Measurements from ENCODE around the gene GJB3.
"Not testable (repeated sequence)": the region's sequence is repeated elsewhere in the genome, so short reads cannot be mapped to it uniquely, and the experiment has no call there.

The GJB3 gene

DNA sequence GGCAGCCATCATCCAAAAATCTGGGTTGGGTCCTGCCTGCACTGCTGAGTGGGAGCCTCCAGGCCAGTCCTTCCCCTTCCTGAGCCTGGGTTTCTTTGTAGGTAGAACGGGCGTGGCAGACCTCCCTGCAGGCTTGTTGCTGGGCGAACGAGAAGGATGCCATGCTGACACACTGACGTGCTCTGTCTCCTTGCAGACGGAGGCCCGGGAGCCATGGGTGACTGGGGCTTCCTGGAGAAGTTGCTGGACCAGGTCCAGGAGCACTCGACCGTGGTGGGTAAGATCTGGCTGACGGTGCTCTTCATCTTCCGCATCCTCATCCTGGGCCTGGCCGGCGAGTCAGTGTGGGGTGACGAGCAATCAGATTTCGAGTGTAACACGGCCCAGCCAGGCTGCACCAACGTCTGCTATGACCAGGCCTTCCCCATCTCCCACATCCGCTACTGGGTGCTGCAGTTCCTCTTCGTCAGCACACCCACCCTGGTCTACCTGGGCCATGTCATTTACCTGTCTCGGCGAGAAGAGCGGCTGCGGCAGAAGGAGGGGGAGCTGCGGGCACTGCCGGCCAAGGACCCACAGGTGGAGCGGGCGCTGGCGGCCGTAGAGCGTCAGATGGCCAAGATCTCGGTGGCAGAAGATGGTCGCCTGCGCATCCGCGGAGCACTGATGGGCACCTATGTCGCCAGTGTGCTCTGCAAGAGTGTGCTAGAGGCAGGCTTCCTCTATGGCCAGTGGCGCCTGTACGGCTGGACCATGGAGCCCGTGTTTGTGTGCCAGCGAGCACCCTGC, 13.2 kb downstream of the GJB3 start:
- no peak overlapping the region for H3K4me3 ChIP-seq
- no peaks in the 10 kb centered on the region for H3K36me3 ChIP-seq (ENCODE audit: insufficient read depth, low read length)
- TF ChIP-seq EZH2 (IDR thresholded peaks at IDR 0.05) (no peak), FOXP2 (optimal IDR thresholded peaks at IDR 0.05; ENCODE audit: control extremely low read depth, extremely low read length, insufficient read depth) (no peak), POLR2AphosphoS5 (IDR thresholded peaks at IDR 0.05; ENCODE audit: borderline replicate concordance, low read depth, low read length) (no peak)
- DNase-seq (ENCODE audit: low read depth, low spot score): no peak
- H3K9me3 ChIP-seq (ENCODE audit: low read depth, low read length): no peaks in the 10 kb centered on the region
- H3K27ac ChIP-seq: no peak overlapping the region
- no peak overlapping the region for H3K9ac ChIP-seq (ENCODE audit: insufficient read length)

- no peak for DNase-seq (ENCODE audit: low read depth, low spot score)
- Histone ChIP-seq H3K27ac (no peak overlapping the region), H3K4me3 (no peak overlapping the region), H3K9ac (ENCODE audit: insufficient read length) (no peak overlapping the region), H3K9me3 (ENCODE audit: low read depth, low read length) (no peaks in the 10 kb centered on the region), H3K36me3 (ENCODE audit: insufficient read depth, low read length) (no peaks in the 10 kb centered on the region)
- TF ChIP-seq POLR2AphosphoS5 (IDR thresholded peaks at IDR 0.05; ENCODE audit: borderline replicate concordance, low read depth, low read length): no peak
- TF ChIP-seq FOXP2 (optimal IDR thresholded peaks at IDR 0.05; ENCODE audit: control extremely low read depth, extremely low read length, insufficient read depth): no peak
- TF ChIP-seq EZH2 (IDR thresholded peaks at IDR 0.05): no peak
Observed at GRCh38 chr1:34794790-34795180, 13.8 kb downstream of the GJB3 start.

GRCh38 chr1:34795916-34796315, 14.9 kb downstream of the GJB3 start:
- TF ChIP-seq FOXP2 (optimal IDR thresholded peaks at IDR 0.05; ENCODE audit: control extremely low read depth, extremely low read length, insufficient read depth): no peak
- Histone ChIP-seq H3K9me3 (ENCODE audit: low read depth, low read length) (no peaks in the 10 kb centered on the region), H3K4me3 (no peak overlapping the region), H3K9ac (ENCODE audit: insufficient read length) (no peak overlapping the region), H3K27ac (no peak overlapping the region), H3K36me3 (ENCODE audit: insufficient read depth, low read length) (no peaks in the 10 kb centered on the region)
- no peak for DNase-seq (ENCODE audit: low read depth, low spot score)

GRCh38 chr1:34796990-34797389, 16.0 kb downstream of the GJB3 start:
- TF ChIP-seq POLR2AphosphoS5 (IDR thresholded peaks at IDR 0.05; ENCODE audit: borderline replicate concordance, low read depth, low read length) (no peak), EZH2 (IDR thresholded peaks at IDR 0.05) (no peak), FOXP2 (optimal IDR thresholded peaks at IDR 0.05; ENCODE audit: control extremely low read depth, extremely low read length, insufficient read depth) (no peak)
- no peaks in the 10 kb centered on the region for H3K9me3 ChIP-seq (ENCODE audit: low read depth, low read length)
- no peak for DNase-seq (ENCODE audit: low read depth, low spot score)
- no peaks in the 10 kb centered on the region for H3K36me3 ChIP-seq (ENCODE audit: insufficient read depth, low read length)
- H3K27ac ChIP-seq: no peak overlapping the region
- no peak overlapping the region for H3K9ac ChIP-seq (ENCODE audit: insufficient read length)
- H3K4me3 ChIP-seq: no peak overlapping the region

GRCh38 chr1:34800214-34800613, 19.2 kb downstream of the GJB3 start:
- Histone ChIP-seq H3K9me3 (ENCODE audit: low read depth, low read length) (no peaks in the 10 kb centered on the region), H3K27ac (no peak overlapping the region)
- TF ChIP-seq FOXP2 (optimal IDR thresholded peaks at IDR 0.05; ENCODE audit: control extremely low read depth, extremely low read length, insufficient read depth) (no peak), EZH2 (IDR thresholded peaks at IDR 0.05) (no peak), POLR2AphosphoS5 (IDR thresholded peaks at IDR 0.05; ENCODE audit: borderline replicate concordance, low read depth, low read length) (no peak)

DNA sequence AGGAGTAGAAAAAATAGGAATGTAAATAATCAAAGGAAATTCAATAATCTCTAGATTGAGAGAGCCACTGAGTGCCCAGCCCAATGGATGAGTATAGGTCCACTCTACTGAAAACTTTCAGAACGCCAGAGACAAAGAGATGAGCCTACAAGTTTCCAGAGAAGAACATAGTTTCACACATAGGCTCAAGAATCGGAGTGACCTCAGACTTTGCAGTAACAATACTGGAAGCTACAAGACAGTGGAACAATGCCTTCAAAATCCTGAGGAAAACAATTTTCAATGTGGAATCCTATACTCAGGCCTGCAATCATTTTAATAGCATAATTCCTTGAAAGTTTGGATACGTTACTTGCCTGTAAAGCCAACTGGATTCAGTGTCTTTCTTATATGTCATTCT, 22.8 kb downstream of the GJB3 start:
- no peak overlapping the region for H3K4me3 ChIP-seq
- H3K36me3 ChIP-seq (ENCODE audit: insufficient read depth, low read length): no peaks in the 10 kb centered on the region
- DNase-seq (ENCODE audit: low read depth, low spot score): no peak
- no peaks in the 10 kb centered on the region for H3K9me3 ChIP-seq (ENCODE audit: low read depth, low read length)
- TF ChIP-seq FOXP2 (optimal IDR thresholded peaks at IDR 0.05; ENCODE audit: control extremely low read depth, extremely low read length, insufficient read depth) (no peak), POLR2AphosphoS5 (IDR thresholded peaks at IDR 0.05; ENCODE audit: borderline replicate concordance, low read depth, low read length) (no peak), EZH2 (IDR thresholded peaks at IDR 0.05) (no peak)
- no peak overlapping the region for H3K9ac ChIP-seq (ENCODE audit: insufficient read length)
- no peak overlapping the region for H3K27ac ChIP-seq

More at GRCh38 chr1:34800214-34800613, 19.2 kb downstream of the GJB3 start:
- H3K4me3 ChIP-seq: no peak overlapping the region
- H3K9ac ChIP-seq (ENCODE audit: insufficient read length): no peak overlapping the region
- DNase-seq (ENCODE audit: low read depth, low spot score): no peak
- no peaks in the 10 kb centered on the region for H3K36me3 ChIP-seq (ENCODE audit: insufficient read depth, low read length)

- Histone ChIP-seq H3K9me3 (ENCODE audit: low read depth, low read length) (no peaks in the 10 kb centered on the region), H3K27ac (no peak overlapping the region), H3K9ac (ENCODE audit: insufficient read length) (no peak overlapping the region), H3K36me3 (ENCODE audit: insufficient read depth, low read length) (no peaks in the 10 kb centered on the region), H3K4me3 (no peak overlapping the region)
- DNase-seq (ENCODE audit: low read depth, low spot score): no peak
- TF ChIP-seq FOXP2 (optimal IDR thresholded peaks at IDR 0.05; ENCODE audit: control extremely low read depth, extremely low read length, insufficient read depth): no peak
- no peak for TF ChIP-seq EZH2 (IDR thresholded peaks at IDR 0.05)
- no peak for TF ChIP-seq POLR2AphosphoS5 (IDR thresholded peaks at IDR 0.05; ENCODE audit: borderline replicate concordance, low read depth, low read length)
Observed at GRCh38 chr1:34806396-34806795, 25.4 kb downstream of the GJB3 start.

GRCh38 chr1:34808051-34808810, 27.2 kb downstream of the GJB3 start:
- no peaks in the 10 kb centered on the region for H3K36me3 ChIP-seq (ENCODE audit: insufficient read depth, low read length)
- H3K9me3 ChIP-seq (ENCODE audit: low read depth, low read length): no peaks in the 10 kb centered on the region
- H3K4me3 ChIP-seq: no peak overlapping the region
- TF ChIP-seq EZH2 (IDR thresholded peaks at IDR 0.05) (no peak), POLR2AphosphoS5 (IDR thresholded peaks at IDR 0.05; ENCODE audit: borderline replicate concordance, low read depth, low read length) (no peak), FOXP2 (optimal IDR thresholded peaks at IDR 0.05; ENCODE audit: control extremely low read depth, extremely low read length, insufficient read depth) (no peak)
- no peak overlapping the region for H3K27ac ChIP-seq
- no peak overlapping the region for H3K9ac ChIP-seq (ENCODE audit: insufficient read length)
- no peak for DNase-seq (ENCODE audit: low read depth, low spot score)

DNA sequence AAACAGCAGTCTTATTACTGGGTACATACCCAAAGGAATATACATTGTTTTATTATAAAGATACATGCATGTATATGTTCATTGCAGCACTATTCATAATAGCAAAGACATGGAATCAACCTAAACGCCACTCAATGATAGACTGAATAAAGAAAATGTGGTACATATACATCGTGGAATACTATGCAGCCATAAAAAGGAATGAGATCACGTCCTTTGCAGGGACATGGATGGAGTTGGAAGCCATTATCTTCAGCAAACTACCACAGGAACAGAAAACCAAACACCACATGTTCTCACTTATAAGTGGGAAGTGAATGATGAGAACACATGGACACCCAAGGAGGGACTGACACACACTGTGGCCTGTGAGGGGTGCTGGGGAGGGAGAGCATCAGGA, 29.8 kb downstream of the GJB3 start:
- H3K9me3 ChIP-seq (ENCODE audit: low read depth, low read length); H3K4me3 ChIP-seq; H3K36me3 ChIP-seq (ENCODE audit: insufficient read depth, low read length); DNase-seq (ENCODE audit: low read depth, low spot score); H3K9ac ChIP-seq (ENCODE audit: insufficient read length); H3K27ac ChIP-seq: not testable (repeated sequence)

Data from SK-N-MC (cell line).